Mesendoderm (in vitro differentiated cells): Measurements from ENCODE around the gene MS4A5.

Experiments
- DNase-seq: peaks from one replicate; pipeline ENCODE4 v3.0.0; 2013
- H2AK5ac ChIP-seq: 2 replicates; pipeline ENCODE4 v1.6.1; 2013; ENCODE audit warnings: low read length, inconsistent platforms
- H2BK120ac ChIP-seq: 2 replicates; pipeline ENCODE4 v1.6.1; 2013; ENCODE audit warnings: low read depth, mild to moderate bottlenecking, low read length, moderate library complexity, mixed read lengths
- H2BK15ac ChIP-seq: replicated peaks from 2 replicates; pipeline ENCODE4 v1.6.1; 2013; ENCODE audit warnings: low read depth, mild to moderate bottlenecking, moderate library complexity
- H2BK5ac ChIP-seq: 2 replicates; pipeline ENCODE4 v1.6.1; 2013; ENCODE audit warnings: low read length, inconsistent platforms
- H3K18ac ChIP-seq: 2 replicates; pipeline ENCODE4 v1.6.1; 2013; ENCODE audit warnings: mild to moderate bottlenecking, low read length, mixed read lengths
- H3K23ac ChIP-seq: one replicate; pipeline ENCODE4 v1.6.1; 2013; ENCODE audit warnings: low read length
- H3K27ac ChIP-seq: 2 replicates; pipeline ENCODE4 v1.5.1; 2013; ENCODE audit warnings: low read depth, mild to moderate bottlenecking, inconsistent platforms, low read length, moderate library complexity
- H3K27me3 ChIP-seq: 2 replicates; pipeline ENCODE4 v1.6.1; 2013; ENCODE audit warnings: low read length, control low read depth, mild to moderate bottlenecking, inconsistent platforms; ENCODE audit not compliant: insufficient read depth, poor library complexity
- H3K36me3 ChIP-seq: 2 replicates; pipeline ENCODE4 v1.6.1; 2013; ENCODE audit warnings: low read length, inconsistent platforms; ENCODE audit not compliant: control insufficient read depth, insufficient read depth
- H3K4ac ChIP-seq: one replicate; pipeline ENCODE4 v1.6.1; 2013; ENCODE audit warnings: low read depth, mild to moderate bottlenecking, low read length, moderate library complexity
- H3K4me1 ChIP-seq: 2 replicates; pipeline ENCODE4 v1.6.1; 2013; ENCODE audit warnings: low read depth, low read length, inconsistent platforms; ENCODE audit not compliant: control insufficient read depth
- H3K4me2 ChIP-seq: 2 replicates; pipeline ENCODE4 v1.6.1; 2013; ENCODE audit warnings: low read length
- H3K4me3 ChIP-seq: 2 replicates; pipeline ENCODE4 v1.5.1; 2013; ENCODE audit warnings: mild to moderate bottlenecking, low read length
- H3K56ac ChIP-seq: one replicate; pipeline ENCODE4 v1.6.1; 2013; ENCODE audit warnings: low read length
- H3K79me1 ChIP-seq: 2 replicates; pipeline ENCODE4 v1.6.1; 2013; ENCODE audit warnings: low read length, inconsistent platforms
- H3K79me2 ChIP-seq: 2 replicates; pipeline ENCODE4 v1.6.1; 2013; ENCODE audit warnings: mild to moderate bottlenecking, low read length; ENCODE audit not compliant: control insufficient read depth, insufficient read depth
- H3K9ac ChIP-seq: 2 replicates; pipeline ENCODE4 v1.6.1; 2013; ENCODE audit warnings: low read length, inconsistent platforms
- H4K5ac ChIP-seq: one replicate; pipeline ENCODE4 v1.6.1; 2013; ENCODE audit warnings: low read length
- H4K8ac ChIP-seq: one replicate; pipeline ENCODE4 v1.6.1; 2013; ENCODE audit warnings: low read depth, mild to moderate bottlenecking, control low read depth, low read length, moderate library complexity
- WGBS: extraction: QIAGEN DNeasy Blood & Tissue Kit; methylation state at CpG from one replicate; pipeline ENCODE4 v1.1.7; 2013; ENCODE audit warnings: low lambda C conversion rate, missing lambda C conversion rate; ENCODE audit not compliant: insufficient coverage; ENCODE audit errors: extremely low coverage; 5-methylcytosine and 5-hydroxymethylcytosine counted together

MS4A5 gene

GRCh38 chr11:60455531-60456042, 26.2 kb downstream of the MS4A5 start, which contains the start of gene MS4A1:
Gene MS4A1, plus strand, starts transcription at chr11:60455847. Its CDS starts 6,528 bp downstream, at chr11:60462375.
- no peaks in the 10 kb centered on the region for H3K36me3 ChIP-seq
- H2AK5ac ChIP-seq = no peak within 1 kb of the TSS
- H2BK120ac ChIP-seq = no peak within 1 kb of the TSS
- no peaks in the 10 kb centered on the region for H3K79me2 ChIP-seq
- no peak within 1 kb of the TSS for H3K9ac ChIP-seq
- H4K8ac ChIP-seq = no peak within 1 kb of the TSS
- no peak for DNase-seq
- H3K27me3 ChIP-seq = no peaks in the 10 kb centered on the region
- no CpG with 5 or more reads among the region's 4 CpGs for WGBS
- H3K23ac ChIP-seq = no peak within 1 kb of the TSS
- no peak within 1 kb of the TSS for H3K18ac ChIP-seq
- no peaks in the 10 kb centered on the region for H3K79me1 ChIP-seq
- H3K4ac ChIP-seq = no peak within 1 kb of the TSS
- no peak within 1 kb of the TSS for H4K5ac ChIP-seq
- no peak within 1 kb of the TSS for H3K56ac ChIP-seq
- H2BK5ac ChIP-seq = no peak within 1 kb of the TSS
- H3K4me1 ChIP-seq = no peaks in the 10 kb centered on the region
- H3K27ac ChIP-seq = no peak within 1 kb of the TSS
- H3K4me2 ChIP-seq = no peak within 1 kb of the TSS
- H2BK15ac ChIP-seq = no peak within 1 kb of the TSS
- H3K4me3 ChIP-seq = no peak within 1 kb of the TSS

GRCh38 chr11:60457576-60457975, 28.2 kb downstream of the MS4A5 start:
- Histone ChIP-seq H2BK5ac (no peak overlapping the region), H4K5ac (no peak overlapping the region), H3K18ac (no peak overlapping the region), H2BK120ac (no peak overlapping the region), H3K23ac (no peak overlapping the region), H2AK5ac (no peak overlapping the region), H4K8ac (no peak overlapping the region), H3K79me1 (no peaks in the 10 kb centered on the region), H3K79me2 (no peaks in the 10 kb centered on the region), H3K4me3 (no peak overlapping the region), H3K27ac (no peak overlapping the region), H3K4me1 (no peaks in the 10 kb centered on the region), H3K27me3 (no peaks in the 10 kb centered on the region), H2BK15ac (no peak overlapping the region), H3K56ac (no peak overlapping the region), H3K4ac (no peak overlapping the region), H3K36me3 (no peaks in the 10 kb centered on the region), H3K4me2 (no peak overlapping the region), H3K9ac (no peak overlapping the region)
- no peak for DNase-seq
- WGBS = no CpG with 5 or more reads among the region's 3 CpGs

GRCh38 chr11:60459345-60459744, 30.0 kb downstream of the MS4A5 start:
- Histone ChIP-seq H3K4me3 (no peak overlapping the region), H3K4me2 (no peak overlapping the region), H3K56ac (no peak overlapping the region), H3K23ac (no peak overlapping the region), H2BK5ac (no peak overlapping the region), H3K9ac (no peak overlapping the region), H3K36me3 (no peaks in the 10 kb centered on the region), H3K27me3 (no peaks in the 10 kb centered on the region), H3K79me2 (no peaks in the 10 kb centered on the region), H2AK5ac (no peak overlapping the region), H4K5ac (no peak overlapping the region), H3K18ac (no peak overlapping the region), H4K8ac (no peak overlapping the region), H3K27ac (no peak overlapping the region), H2BK15ac (no peak overlapping the region), H2BK120ac (no peak overlapping the region), H3K4me1 (no peaks in the 10 kb centered on the region), H3K79me1 (no peaks in the 10 kb centered on the region), H3K4ac (no peak overlapping the region)
- no peak for DNase-seq
- WGBS = no CpG with 5 or more reads among the region's 1 CpG

GRCh38 chr11:60468829-60469228, 39.5 kb downstream of the MS4A5 start:
- Histone ChIP-seq H2BK5ac (no peak overlapping the region), H3K79me1 (no peaks in the 10 kb centered on the region), H3K4me2 (no peak overlapping the region), H3K4ac (no peak overlapping the region), H3K4me1 (no peaks in the 10 kb centered on the region), H3K9ac (no peak overlapping the region), H4K8ac (no peak overlapping the region), H3K79me2 (no peaks in the 10 kb centered on the region), H3K18ac (no peak overlapping the region), H2AK5ac (no peak overlapping the region), H3K4me3 (no peak overlapping the region), H2BK120ac (no peak overlapping the region), H3K23ac (no peak overlapping the region), H2BK15ac (no peak overlapping the region), H3K56ac (no peak overlapping the region), H3K27ac (no peak overlapping the region), H3K36me3 (no peaks in the 10 kb centered on the region), H4K5ac (no peak overlapping the region), H3K27me3 (no peaks in the 10 kb centered on the region)
- no peak for DNase-seq
- no CpG with 5 or more reads among the region's 2 CpGs for WGBS

- H3K4me2 ChIP-seq = no peak overlapping the region
- no peak overlapping the region for H3K4ac ChIP-seq
- no peak overlapping the region for H3K23ac ChIP-seq
- WGBS = no CpG with 5 or more reads among the region's 2 CpGs
- no peaks in the 10 kb centered on the region for H3K36me3 ChIP-seq
- no peaks in the 10 kb centered on the region for H3K79me1 ChIP-seq
- no peak overlapping the region for H3K4me3 ChIP-seq
- DNase-seq = no peak
- H3K4me1 ChIP-seq = no peaks in the 10 kb centered on the region
- no peak overlapping the region for H2BK5ac ChIP-seq
- H3K27me3 ChIP-seq = no peaks in the 10 kb centered on the region
- no peak overlapping the region for H2AK5ac ChIP-seq
- H2BK120ac ChIP-seq = no peak overlapping the region
- no peak overlapping the region for H3K18ac ChIP-seq
- H2BK15ac ChIP-seq = no peak overlapping the region
- H3K9ac ChIP-seq = no peak overlapping the region
- no peak overlapping the region for H4K8ac ChIP-seq
- H4K5ac ChIP-seq = no peak overlapping the region
- no peak overlapping the region for H3K56ac ChIP-seq
- no peaks in the 10 kb centered on the region for H3K79me2 ChIP-seq
- no peak overlapping the region for H3K27ac ChIP-seq
These were observed 40.4 kb downstream of the MS4A5 start for GRCh38 chr11:60469723-60470122.

- Histone ChIP-seq H3K4ac (no peak overlapping the region), H4K5ac (no peak overlapping the region), H3K27me3 (no peaks in the 10 kb centered on the region), H3K36me3 (no peaks in the 10 kb centered on the region), H3K79me1 (no peaks in the 10 kb centered on the region), H3K4me1 (no peaks in the 10 kb centered on the region), H3K9ac (no peak overlapping the region), H3K18ac (no peak overlapping the region), H3K56ac (no peak overlapping the region), H3K4me2 (no peak overlapping the region), H2AK5ac (no peak overlapping the region), H2BK15ac (no peak overlapping the region), H3K23ac (no peak overlapping the region), H3K27ac (no peak overlapping the region), H3K79me2 (no peaks in the 10 kb centered on the region), H2BK120ac (no peak overlapping the region), H4K8ac (no peak overlapping the region), H2BK5ac (no peak overlapping the region), H3K4me3 (no peak overlapping the region)
- no peak for DNase-seq
- no CpG with 5 or more reads among the region's 6 CpGs for WGBS
These were observed 47.7 kb downstream of the MS4A5 start for GRCh38 chr11:60477035-60477445.
